Stimulated activated CD8-positive, alpha-beta memory T cell treated with anti-CD3 and anti-CD28 coated beads, Interleukin-7, amount 100 ng/mL, for 24 hours (primary cell): Measurements from ENCODE around the gene TADA2B.

Experiments
- DNase-seq: peaks from one replicate; pipeline ENCODE4 v3.0.0-alpha.2; 2020; ENCODE audit warnings: low read depth

TADA2B gene

GRCh38 chr4:7041246-7041645 is 1.9 kb upstream of the TADA2B start:
- DNase-seq, result no peak

- DNase-seq, result no peak
Observed at GRCh38 chr4:7041801-7042502, 1.2 kb upstream of the TADA2B start.

- peak; percentile 79 for DNase-seq
Observed at GRCh38 chr4:7042503-7043283, 479 bp upstream of the TADA2B start.

- DNase-seq, result no peak
Observed at GRCh38 chr4:7044137-7044930, 1.2 kb downstream of the TADA2B start.

- no peak for DNase-seq
Observed at GRCh38 chr4:7045553-7045952, 2.4 kb downstream of the TADA2B start.

- DNase-seq, result no peak
Observed at GRCh38 chr4:7045961-7046921, 3.1 kb downstream of the TADA2B start.

GRCh38 chr4:7046971-7047370 is 3.8 kb downstream of the TADA2B start:
- DNase-seq, result no peak

GRCh38 chr4:7048642-7049041 is 5.5 kb downstream of the TADA2B start:
- no peak for DNase-seq

- DNase-seq, result no peak
Observed at GRCh38 chr4:7049295-7049694, 6.1 kb downstream of the TADA2B start.

- no peak for DNase-seq
Observed at GRCh38 chr4:7049739-7050138, 6.6 kb downstream of the TADA2B start.

- no peak for DNase-seq
Observed at GRCh38 chr4:7050481-7051143, 7.4 kb downstream of the TADA2B start.

GRCh38 chr4:7051144-7051495 is 7.9 kb downstream of the TADA2B start:
- DNase-seq, result no peak

- no peak for DNase-seq
Observed at GRCh38 chr4:7051905-7052304, 8.7 kb downstream of the TADA2B start.

GRCh38 chr4:7052313-7052712 is 9.1 kb downstream of the TADA2B start:
- no peak for DNase-seq

- DNase-seq, result no peak
Observed at GRCh38 chr4:7052923-7053715, 9.9 kb downstream of the TADA2B start.

GRCh38 chr4:7054106-7054880 is 11.1 kb downstream of the TADA2B start:
- DNase-seq, result no peak

- DNase-seq, result no peak
Observed at GRCh38 chr4:7055111-7055989, 12.2 kb downstream of the TADA2B start.

- DNase-seq, result no peak
Observed at GRCh38 chr4:7055990-7056325, 12.8 kb downstream of the TADA2B start.

- DNase-seq, result no peak
Observed at GRCh38 chr4:7058792-7059191, 15.6 kb downstream of the TADA2B start.
